Measurements from ENCODE around the gene SLC15A5. TPM values are rescaled to one million over a fixed set of nuclear protein-coding genes. Genes with fewer than 3 reads are reported as not detected.

SLC15A5 gene
- total and polyA plus RNA-seq, 8 donors: not detected

DNA sequence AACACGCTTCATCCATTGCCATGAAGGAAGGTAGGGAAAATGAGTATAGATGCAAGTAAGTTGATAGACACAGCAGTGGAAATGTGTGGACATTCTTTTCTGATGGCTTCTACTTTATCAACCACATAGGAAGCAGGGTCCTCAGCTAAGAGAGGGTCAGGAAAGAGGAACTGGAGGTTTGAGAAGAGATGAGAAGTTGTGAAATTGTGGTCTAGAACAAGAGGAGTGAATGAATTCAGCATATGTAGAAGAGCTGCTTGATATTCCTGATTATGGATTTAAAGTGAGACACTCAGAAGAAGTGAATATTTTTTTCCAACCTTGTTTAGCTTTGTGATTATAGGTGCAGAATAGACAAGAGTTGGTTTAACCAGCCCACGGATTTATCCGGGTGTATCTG is 128.5 kb downstream of the SLC15A5 start:
- no peaks in the 10 kb centered on the region for H3K4me1 ChIP-seq
- H3K27ac ChIP-seq: no peak overlapping the region
- WGBS, 5 donors: 83 to 98% (median 92%) methylated on average over 3 of the region's 3 CpGs
- no peak overlapping the region for H3K4me3 ChIP-seq
- H3K36me3 ChIP-seq: no peaks in the 10 kb centered on the region
- no peak for TF ChIP-seq CTCF (IDR thresholded peaks at IDR 0.05)
- no peak for TF ChIP-seq POLR2AphosphoS5 (IDR thresholded peaks at IDR 0.05)
- TF ChIP-seq EP300 (IDR thresholded peaks at IDR 0.05): no peak
- no peak for TF ChIP-seq POLR2A (IDR thresholded peaks at IDR 0.05)
- intact Hi-C loops (cut with DNase I; ENCODE audit: low total_unique reads): no loop called here
- H3K27me3 ChIP-seq: no peaks in the 10 kb centered on the region
- no peaks in the 10 kb centered on the region for H3K9me3 ChIP-seq
- DNase-seq: no peak

Other genes with a start within 250 kb of the SLC15A5 start
- gene MGST1, start 70.0 kb upstream of the SLC15A5 start, total RNA-seq: 100 to 1,000 TPM in 2 of 5 donors, 10 to 100 TPM in 3; 54.7 to 171 (median 67.8) TPM
- 100 to 1,000 TPM in 2 of 3 donors, 10 to 100 TPM in 1; 62.2 to 163 (median 109) TPM for gene MGST1, start 70.0 kb upstream of the SLC15A5 start, polyA plus RNA-seq